Measurements from ENCODE around the gene NMT2.

GRCh38 chr10:15147594-15148392 lies 20.7 kb downstream of the NMT2 start:
- no peak for TF ChIP-seq CTCF (IDR thresholded peaks at IDR 0.05)
- no peak for TF ChIP-seq EZH2phosphoT487 (IDR thresholded peaks at IDR 0.05)
